Erythroblast (primary cell): ENCODE results near the gene PEAR1.

ENCODE experiments used
- GATA1 ChIP-seq: IDR thresholded peaks from 2 replicates; pipeline ENCODE4 v1.6.1; 2011; ENCODE audit warnings: low read depth, mild to moderate bottlenecking, control low read depth, low read length, moderate library complexity
- POLR2A ChIP-seq: IDR thresholded peaks from 2 replicates; pipeline ENCODE4 v1.6.1; 2011; ENCODE audit warnings: mild to moderate bottlenecking, low read length

DNA sequence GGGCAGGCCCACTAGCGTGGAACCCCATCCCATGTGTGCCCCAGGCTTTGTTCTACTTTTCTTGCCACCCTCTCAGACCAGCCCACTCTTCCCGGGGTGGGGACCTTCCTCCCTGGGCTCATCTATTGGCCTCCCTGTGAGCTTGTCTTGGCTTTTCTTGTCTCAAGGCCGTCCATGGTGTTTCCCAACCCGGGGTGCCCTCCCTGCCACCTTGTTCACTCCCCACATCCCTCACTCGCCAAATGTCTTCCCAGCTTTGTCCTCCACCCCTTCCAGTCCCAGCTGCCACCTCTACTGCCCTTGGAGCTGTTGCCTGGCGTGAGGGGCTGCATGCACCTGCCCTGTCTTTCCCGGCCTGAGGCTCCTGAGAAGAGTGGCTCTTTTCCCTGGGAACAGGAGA, 45.3 kb downstream of the PEAR1 start:
- TF ChIP-seq POLR2A, result no peak
- TF ChIP-seq GATA1, result no peak
